Breast epithelium (tissue), 4 donors: ENCODE data around the gene FBXL7. TPM values are rescaled to one million over a fixed set of nuclear protein-coding genes. Genes with fewer than 3 reads are reported as not detected.

Experiments
- DNase-seq, 2 donors: peaks; one replicate each; pipeline ENCODE4 v3.0.0-alpha.2; 2019; ENCODE audit warnings: low spot score in 2 of 2
- H3K27ac ChIP-seq, 2 donors: fragments of 200-600 bp; sonication (generic) in 1 of 2; one replicate each; pipeline ENCODE4 v1.5.1; 2016 to 2019; ENCODE audit warnings: mild to moderate bottlenecking in 1 of 2
- H3K27me3 ChIP-seq, 2 donors: fragments of 200-600 bp; sonication (generic) in 1 of 2; one replicate each; pipeline versions ENCODE4 v1.5.1 to v1.6.0; 2017 to 2019; ENCODE audit warnings: control low read depth in 1 of 2, mild to moderate bottlenecking in 1 of 2
- H3K36me3 ChIP-seq: fragments of 200-600 bp; one replicate; pipeline ENCODE4 v1.5.1; 2019
- H3K4me1 ChIP-seq, 2 donors: fragments of 200-600 bp; sonication (generic); one replicate each; pipeline ENCODE4 v1.5.1; 2016 to 2019; ENCODE audit warnings: control low read depth in 1 of 2
- H3K4me3 ChIP-seq, 3 donors: fragments of 200-600 bp; sonication (generic); 1 replicate in 2 of 3; 2 replicates in 1 of 3; pipeline ENCODE4 v1.5.1; 2016 to 2019; ENCODE audit warnings: mild to moderate bottlenecking in 3 of 3, moderate library complexity in 2 of 3
- H3K9me3 ChIP-seq, 2 donors: fragments of 200-600 bp; sonication (generic) in 1 of 2; one replicate each; pipeline ENCODE4 v1.5.1; 2016 to 2019; ENCODE audit warnings: control low read depth in 1 of 2
- CTCF ChIP-seq, 3 donors: fragments of 450-650 bp; IDR thresholded peaks; one replicate each; pipeline ENCODE4 v1.5.1; 2016 to 2017; ENCODE audit warnings: antibody characterized with exemption in 3 of 3, mild to moderate bottlenecking in 3 of 3, moderate library complexity in 3 of 3
- POLR2A ChIP-seq: fragments of 450-650 bp; IDR thresholded peaks from one replicate; pipeline ENCODE4 v1.6.1; 2016; ENCODE audit warnings: antibody characterized with exemption, mild to moderate bottlenecking, moderate library complexity
- POLR2AphosphoS5 ChIP-seq, 3 donors: sonication (generic); formaldehyde crosslinking; IDR thresholded peaks; one replicate each; pipeline ENCODE4 v1.6.1; 2017; ENCODE audit warnings: antibody characterized with exemption in 3 of 3
- intact Hi-C: fragments of 100-400 bp; cut with DNase I; formaldehyde crosslinking; loops from one replicate; pipeline ENCODE4 v1.15.1; 2023; ENCODE audit warnings: low total_unique reads
- total RNA-seq, 3 donors: library from RNA; depleted of rRNA; stranded (reverse); fragments of >200 nt; gene quantifications; one replicate each; pipeline ENCODE4 v1.1.0, GENCODE V29; 2016

FBXL7 gene
- total RNA-seq, 3 donors from 2014 or later = 6.9 to 17.3 (median 10.8) TPM

GRCh38 chr5:15554542-15554941 lies 54.6 kb downstream of the FBXL7 start:
- intact Hi-C loops = no loop called here
- H3K4me1 ChIP-seq = peaks cover 0 to 4% of the 10 kb centered on the region in 2 donors
- H3K36me3 ChIP-seq = no peaks in the 10 kb centered on the region
- no peak overlapping the region for H3K4me3 ChIP-seq
- no peak for DNase-seq
- H3K27ac ChIP-seq = no peak overlapping the region
- no peak for TF ChIP-seq POLR2AphosphoS5 (IDR thresholded peaks at IDR 0.05)
- TF ChIP-seq POLR2A = no peak
- no peak for TF ChIP-seq CTCF (IDR thresholded peaks at IDR 0.05)
- H3K9me3 ChIP-seq = no peaks in the 10 kb centered on the region
- H3K27me3 ChIP-seq = no peaks in the 10 kb centered on the region

GRCh38 chr5:15555176-15555575 lies 55.2 kb downstream of the FBXL7 start:
- Histone ChIP-seq H3K36me3 (no peaks in the 10 kb centered on the region), H3K4me1 (peaks cover 0 to 4% of the 10 kb centered on the region in 2 donors), H3K27ac (no peak overlapping the region), H3K27me3 (no peaks in the 10 kb centered on the region), H3K9me3 (no peaks in the 10 kb centered on the region), H3K4me3 (no peak overlapping the region)
- no peak for DNase-seq
- no peak for TF ChIP-seq CTCF (IDR thresholded peaks at IDR 0.05)
- TF ChIP-seq POLR2A = no peak
- intact Hi-C loops = no loop called here

GRCh38 chr5:15558240-15558639 lies 58.3 kb downstream of the FBXL7 start:
- no peaks in the 10 kb centered on the region for H3K36me3 ChIP-seq
- TF ChIP-seq POLR2AphosphoS5 (IDR thresholded peaks at IDR 0.05) = no peak
- no peak for TF ChIP-seq POLR2A
- TF ChIP-seq CTCF (IDR thresholded peaks at IDR 0.05) = no peak
- H3K27me3 ChIP-seq = no peaks in the 10 kb centered on the region
- peaks cover 0 to 4% of the 10 kb centered on the region in 2 donors for H3K4me1 ChIP-seq
- H3K4me3 ChIP-seq = no peak overlapping the region
- no peak overlapping the region for H3K27ac ChIP-seq
- DNase-seq = no peak
- intact Hi-C loops = no loop called here
- peaks cover 0 to 6% of the 10 kb centered on the region in 2 donors for H3K9me3 ChIP-seq

GRCh38 chr5:15558681-15559080 lies 58.7 kb downstream of the FBXL7 start:
- Histone ChIP-seq H3K36me3 (no peaks in the 10 kb centered on the region), H3K4me1 (peaks cover 0 to 4% of the 10 kb centered on the region in 2 donors), H3K27ac (no peak overlapping the region), H3K4me3 (no peak overlapping the region), H3K27me3 (no peaks in the 10 kb centered on the region), H3K9me3 (peaks cover 0 to 6% of the 10 kb centered on the region in 2 donors)
- DNase-seq = no peak
- intact Hi-C loops = no loop called here
- no peak for TF ChIP-seq CTCF (IDR thresholded peaks at IDR 0.05)
- TF ChIP-seq POLR2A = no peak
- TF ChIP-seq POLR2AphosphoS5 (IDR thresholded peaks at IDR 0.05) = no peak

- no peaks in the 10 kb centered on the region for H3K27me3 ChIP-seq
- intact Hi-C loops = no loop called here
- H3K27ac ChIP-seq = no peak overlapping the region
- TF ChIP-seq POLR2AphosphoS5 (IDR thresholded peaks at IDR 0.05) (no peak), POLR2A (no peak), CTCF (IDR thresholded peaks at IDR 0.05) (no peak)
- no peak for DNase-seq
- H3K36me3 ChIP-seq = no peaks in the 10 kb centered on the region
- peaks cover 0 to 6% of the 10 kb centered on the region in 2 donors for H3K9me3 ChIP-seq
- peaks cover 0 to 4% of the 10 kb centered on the region in 2 donors for H3K4me1 ChIP-seq
- H3K4me3 ChIP-seq = no peak overlapping the region
Measured at GRCh38 chr5:15560421-15560820, 60.4 kb downstream of the FBXL7 start.
